ENCODE results near the gene FBLN2. TPM values are rescaled to one million over a fixed set of nuclear protein-coding genes. Genes with fewer than 3 reads are reported as not detected.

The FBLN2 gene
- total RNA-seq, 1 donor from 2014 or later = 16.5 TPM

DNA sequence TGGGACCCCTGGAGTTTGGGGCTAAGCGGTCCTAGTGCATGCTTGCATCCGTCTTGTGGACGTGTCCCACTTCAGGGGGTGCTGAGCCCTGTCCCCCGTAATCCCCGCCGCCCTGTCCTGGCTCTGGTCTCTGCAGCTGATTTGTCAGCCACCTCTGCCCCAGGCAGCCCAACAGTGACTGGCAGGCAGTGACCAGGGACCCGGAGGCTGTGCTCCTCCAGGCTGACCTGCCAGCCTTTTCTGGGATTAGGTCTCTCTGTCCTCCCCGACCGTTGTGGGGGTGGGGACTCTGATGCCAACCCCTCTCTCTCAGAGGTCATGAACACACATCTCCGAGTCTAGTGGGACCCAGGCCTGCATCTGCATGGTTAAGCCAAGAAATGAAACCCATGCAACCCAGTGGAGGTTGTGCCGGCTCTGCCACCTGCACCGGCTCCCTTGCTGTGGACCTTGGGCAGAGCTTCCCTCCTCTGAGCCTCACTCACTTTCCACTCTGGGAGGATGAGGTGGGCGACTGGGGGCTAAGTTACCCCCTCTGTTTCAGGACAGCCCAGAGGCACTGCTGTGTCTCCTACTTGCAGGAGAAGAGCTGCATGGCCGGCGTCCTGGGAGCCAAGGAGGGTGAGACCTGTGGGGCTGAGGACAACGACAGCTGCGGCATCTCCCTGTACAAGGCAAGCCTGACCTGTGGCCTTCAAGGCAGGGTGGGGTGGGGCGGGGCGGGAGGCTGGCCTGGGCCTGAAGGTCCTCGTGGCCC lies 60.2 kb downstream of the FBLN2 start:
- no peak for DNase-seq

DNA sequence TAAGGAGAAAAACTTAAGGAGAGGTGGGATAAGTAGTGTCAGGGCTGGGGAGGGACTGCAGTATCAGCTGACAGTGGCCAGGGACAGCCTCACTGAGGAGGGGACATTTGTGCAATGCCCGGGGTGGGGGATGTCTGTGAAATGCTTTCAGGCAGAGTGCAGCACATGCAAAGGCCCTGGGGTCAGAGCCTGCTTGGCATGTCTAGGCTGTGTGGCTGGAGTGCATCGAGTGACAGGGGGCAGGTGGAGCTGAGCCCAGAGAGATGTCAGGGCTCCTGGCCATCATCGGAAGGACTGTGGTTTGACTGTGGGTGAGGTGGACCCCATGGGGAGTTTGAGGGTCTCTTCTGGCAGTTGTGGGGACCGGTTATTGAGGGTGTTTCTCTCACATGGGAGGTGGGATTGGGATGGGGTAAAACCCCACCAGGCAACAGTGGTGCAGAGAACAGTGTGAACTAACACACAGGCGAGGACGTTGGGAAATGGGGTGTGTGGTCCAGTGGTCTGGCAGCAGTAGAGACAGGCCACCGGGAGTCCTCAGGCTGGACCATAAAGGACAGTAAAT lies 61.2 kb downstream of the FBLN2 start:
- no peak for DNase-seq

DNA sequence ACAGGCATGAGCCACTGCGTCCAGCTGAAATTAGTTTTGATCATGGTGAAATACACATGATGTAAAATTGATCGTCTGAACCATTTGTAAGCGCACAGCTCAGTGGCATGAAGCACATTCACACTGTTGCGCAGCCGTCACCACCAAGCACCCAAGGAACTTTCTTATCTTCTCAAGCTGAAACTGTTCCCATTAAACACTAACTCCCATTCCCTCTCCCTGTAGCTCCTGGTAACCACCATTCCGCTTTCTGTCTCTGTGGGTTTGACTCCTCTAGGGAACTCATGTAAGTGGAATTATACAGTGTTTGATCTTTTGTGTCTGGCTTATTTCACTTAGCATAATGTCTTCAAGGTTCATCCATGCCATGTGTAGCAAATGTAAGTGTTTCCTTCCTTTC lies 62.3 kb downstream of the FBLN2 start:
- DNase-seq = no peak

DNA sequence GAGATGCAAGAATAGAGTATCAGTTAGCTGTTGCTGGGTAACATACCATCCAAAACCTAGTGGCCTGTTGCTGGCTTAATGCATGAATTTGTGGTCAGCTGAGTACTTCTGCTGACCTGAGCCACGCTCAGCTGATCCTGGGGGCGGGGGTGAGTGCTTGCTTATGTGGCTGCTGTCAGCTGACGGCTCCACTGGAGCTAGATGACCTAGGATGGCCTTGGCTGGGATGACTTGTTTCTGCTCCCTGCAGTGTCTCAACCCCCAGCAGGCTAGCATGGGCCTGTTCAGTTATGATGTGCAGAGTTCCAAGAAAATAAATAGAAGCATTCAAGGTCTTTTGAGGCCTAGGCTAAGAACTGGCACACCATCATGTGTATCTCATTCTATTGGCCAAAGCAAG lies 63.9 kb downstream of the FBLN2 start:
- no peak for DNase-seq

DNA sequence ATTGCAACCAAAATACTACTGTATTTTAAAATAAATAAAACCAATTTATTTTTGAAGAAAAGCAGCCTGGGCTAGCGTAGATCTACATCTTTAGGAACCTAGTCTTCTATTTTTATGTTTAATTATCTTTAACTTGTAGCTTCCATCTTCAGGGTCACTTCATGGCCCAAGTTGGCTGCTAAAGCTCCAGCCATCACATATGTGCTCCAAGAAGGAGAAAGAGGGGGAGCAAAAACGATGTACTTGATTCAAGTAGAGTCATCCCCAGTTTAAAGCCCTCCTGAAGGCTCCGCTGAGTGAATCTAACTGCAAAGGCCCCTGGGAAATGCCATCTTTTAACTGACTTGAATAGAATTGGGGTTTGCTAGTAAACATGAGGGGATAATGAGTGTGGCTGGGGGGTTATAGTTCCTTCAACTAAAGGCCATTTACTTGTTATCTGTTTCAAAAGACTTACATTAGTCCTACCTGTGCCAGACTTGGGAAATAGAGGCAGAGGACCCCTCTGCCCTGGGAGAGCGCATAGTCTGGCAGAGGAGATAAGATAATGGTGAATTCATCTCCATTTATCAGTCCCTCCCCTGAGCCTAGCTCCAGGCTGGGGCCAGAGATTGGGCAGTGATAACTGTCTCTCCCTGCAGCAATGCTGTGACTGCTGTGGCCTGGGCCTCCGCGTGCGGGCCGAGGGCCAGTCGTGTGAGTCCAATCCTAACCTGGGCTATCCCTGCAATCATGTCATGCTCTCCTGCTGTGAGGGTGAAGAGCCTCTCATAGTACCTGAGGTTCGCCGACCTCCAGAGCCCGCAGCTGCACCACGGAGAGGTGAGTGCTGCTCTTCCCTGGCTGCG lies 64.6 kb downstream of the FBLN2 start:
- no peak for DNase-seq

DNA sequence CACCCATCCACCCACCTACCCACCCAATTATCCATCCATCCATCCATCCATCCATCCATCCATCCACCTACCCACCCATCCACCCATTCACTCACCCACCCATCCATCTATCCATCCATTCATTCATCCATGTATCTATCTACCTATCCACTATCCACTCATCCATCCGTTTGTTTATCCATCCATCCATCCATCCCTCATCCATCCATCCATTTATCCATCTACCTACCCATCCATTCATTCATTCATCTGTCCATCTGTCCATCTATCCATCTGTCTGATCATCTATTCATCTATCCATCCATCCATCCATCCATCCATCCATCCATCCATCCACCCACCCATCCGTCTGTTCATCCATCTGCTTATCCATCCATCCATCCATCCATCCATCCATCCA lies 65.7 kb downstream of the FBLN2 start:
- no peak for DNase-seq

DNA sequence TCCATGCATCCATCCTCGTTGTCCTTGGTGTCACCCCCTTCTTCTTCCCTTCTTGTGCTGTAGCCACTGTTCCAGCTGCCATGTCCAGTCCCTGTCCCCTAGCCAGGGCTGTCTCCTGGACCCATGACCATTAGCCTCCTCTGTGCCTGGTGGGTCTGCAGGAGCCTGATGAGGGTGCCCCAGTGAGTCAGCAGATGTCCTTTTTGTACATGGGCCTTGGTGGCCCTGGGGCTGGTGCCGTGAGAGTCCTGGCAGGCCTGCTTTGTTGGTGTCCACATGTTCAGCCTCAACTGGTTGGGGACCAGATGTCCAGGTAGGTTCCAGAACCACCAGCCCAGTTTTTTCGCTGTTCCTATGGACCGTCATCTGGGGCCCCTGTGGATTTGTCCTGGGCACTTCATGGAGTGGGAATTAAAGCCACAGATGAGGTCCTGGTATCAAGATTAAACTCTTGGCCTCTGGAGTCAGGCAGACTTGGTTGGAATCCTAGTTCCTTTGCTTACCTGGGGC lies 66.1 kb downstream of the FBLN2 start:
- no peak for DNase-seq

DNA sequence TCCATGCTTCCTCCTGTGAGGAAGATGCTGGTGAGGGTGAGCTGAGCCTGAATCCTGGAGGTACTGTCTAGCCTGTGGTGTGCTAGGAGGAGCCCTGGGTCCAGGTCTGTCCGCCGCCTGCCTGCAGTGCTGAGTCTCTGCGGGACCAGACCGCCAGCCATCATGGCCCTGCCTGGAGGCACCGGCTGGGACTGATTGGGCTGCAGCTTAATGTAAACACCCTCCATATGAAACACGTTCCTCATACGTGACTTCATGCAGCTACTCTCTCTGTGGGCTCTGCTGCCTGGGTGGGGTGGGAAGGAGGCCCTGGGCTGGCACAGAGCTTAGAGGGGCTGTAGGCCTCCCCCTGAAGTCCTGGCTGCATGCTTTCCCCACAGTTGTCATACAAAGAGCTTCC lies 67.4 kb downstream of the FBLN2 start:
- no peak for DNase-seq

DNA sequence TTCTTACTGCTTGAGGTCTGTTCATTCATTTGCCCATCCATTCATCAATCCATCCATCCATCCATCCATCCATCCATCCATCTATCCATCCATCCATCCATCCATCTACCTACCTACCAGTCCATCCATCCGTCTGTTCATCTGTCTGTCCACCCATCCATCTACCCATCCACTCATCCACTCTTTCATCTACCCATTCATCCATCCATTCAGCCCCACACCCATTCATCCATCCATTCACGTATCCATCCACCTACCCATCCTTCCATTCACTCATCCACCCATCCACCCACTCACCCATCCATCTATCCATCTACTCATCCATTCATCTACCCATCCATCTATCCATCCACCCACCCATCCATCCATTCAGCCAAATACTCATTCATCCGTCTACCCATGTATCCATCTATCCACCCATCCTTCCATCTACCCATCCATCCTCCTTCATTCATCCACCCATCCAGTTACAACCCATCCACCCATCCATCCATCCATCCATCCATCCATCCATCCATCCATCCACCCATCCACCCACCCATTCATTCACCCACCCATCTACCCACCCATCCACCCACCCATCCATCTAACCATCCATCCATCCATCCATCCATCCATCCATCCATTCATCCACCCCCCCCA lies 68.3 kb downstream of the FBLN2 start:
- DNase-seq = no peak

DNA sequence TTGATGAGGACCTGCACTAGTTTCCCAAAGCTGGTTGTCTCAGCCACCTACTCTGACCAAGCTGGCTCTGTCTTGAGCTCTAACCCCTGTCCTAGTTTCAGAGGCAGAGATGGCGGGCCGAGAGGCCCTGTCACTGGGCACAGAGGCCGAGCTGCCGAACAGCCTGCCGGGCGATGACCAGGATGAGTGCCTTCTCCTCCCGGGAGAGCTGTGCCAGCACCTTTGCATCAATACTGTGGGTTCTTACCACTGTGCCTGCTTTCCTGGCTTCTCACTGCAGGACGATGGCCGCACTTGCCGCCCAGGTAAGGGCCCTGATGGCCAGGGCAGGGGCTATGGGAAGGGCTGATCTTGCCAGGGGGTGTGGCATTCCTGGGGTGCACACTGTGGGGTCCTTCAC lies 69.1 kb downstream of the FBLN2 start:
- no peak for DNase-seq

DNA sequence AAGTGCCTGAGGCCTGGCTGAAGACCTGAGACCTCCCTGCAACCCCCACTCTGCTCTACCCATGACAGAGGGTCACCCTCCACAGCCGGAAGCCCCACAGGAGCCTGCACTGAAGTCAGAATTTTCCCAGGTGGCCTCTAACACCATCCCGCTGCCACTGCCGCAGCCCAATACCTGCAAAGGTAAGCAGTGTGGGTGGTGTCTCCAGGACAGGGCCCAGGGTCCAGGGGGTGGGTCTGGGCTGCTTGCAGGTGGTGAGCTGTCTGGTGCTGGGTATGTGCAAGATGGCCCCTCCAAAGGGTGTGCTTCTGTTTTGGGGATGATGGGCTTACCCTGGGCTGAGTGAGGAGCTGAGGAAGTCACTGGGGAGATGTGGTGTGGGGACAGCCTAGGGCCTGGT lies 69.9 kb downstream of the FBLN2 start:
- no peak for DNase-seq

DNA sequence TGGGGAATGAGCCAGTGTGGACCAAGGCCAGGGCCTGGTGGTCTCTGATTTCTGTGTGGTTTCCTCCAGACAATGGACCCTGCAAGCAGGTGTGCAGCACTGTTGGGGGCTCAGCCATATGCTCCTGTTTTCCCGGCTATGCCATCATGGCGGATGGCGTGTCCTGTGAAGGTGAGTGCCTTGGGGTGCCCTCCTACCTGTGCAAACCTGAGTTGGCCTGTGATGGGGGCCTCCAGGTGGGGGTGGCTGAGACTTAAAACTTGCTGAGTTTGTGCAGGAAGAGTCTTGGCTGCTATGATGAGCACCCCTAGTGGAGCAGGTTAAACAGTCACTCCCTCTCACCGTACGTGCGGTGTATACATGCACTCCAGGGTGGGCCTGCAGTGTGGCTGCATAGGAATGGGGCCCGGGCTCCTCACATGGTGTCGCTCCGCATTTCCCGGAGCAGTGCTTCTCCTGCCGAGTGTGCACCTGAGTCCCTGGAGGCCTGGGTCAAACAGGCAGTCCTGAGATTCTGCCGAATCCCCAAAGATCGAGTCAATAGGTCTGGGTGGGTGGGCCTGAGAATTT lies 70.8 kb downstream of the FBLN2 start:
- no peak for DNase-seq

DNA sequence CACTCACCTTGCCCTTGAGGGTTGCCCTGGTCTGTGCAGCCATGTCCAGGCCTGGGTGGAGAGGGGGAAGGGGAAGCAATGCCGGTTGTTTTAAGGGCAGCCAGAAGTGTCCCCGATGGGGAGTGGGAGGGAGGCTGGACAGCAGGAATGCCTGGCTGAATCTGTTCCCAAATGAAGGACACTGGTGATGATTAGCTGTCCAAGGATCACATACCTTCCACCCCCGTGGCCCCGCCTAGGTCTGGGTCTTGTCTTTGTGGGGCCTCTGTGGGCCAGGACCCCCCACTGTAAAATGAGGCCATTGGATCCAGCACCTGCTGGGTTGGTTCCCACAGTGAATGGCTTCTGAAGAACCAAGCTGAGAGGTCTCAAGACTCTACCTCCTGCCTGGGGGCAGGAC lies 71.4 kb downstream of the FBLN2 start:
- no peak for DNase-seq

DNA sequence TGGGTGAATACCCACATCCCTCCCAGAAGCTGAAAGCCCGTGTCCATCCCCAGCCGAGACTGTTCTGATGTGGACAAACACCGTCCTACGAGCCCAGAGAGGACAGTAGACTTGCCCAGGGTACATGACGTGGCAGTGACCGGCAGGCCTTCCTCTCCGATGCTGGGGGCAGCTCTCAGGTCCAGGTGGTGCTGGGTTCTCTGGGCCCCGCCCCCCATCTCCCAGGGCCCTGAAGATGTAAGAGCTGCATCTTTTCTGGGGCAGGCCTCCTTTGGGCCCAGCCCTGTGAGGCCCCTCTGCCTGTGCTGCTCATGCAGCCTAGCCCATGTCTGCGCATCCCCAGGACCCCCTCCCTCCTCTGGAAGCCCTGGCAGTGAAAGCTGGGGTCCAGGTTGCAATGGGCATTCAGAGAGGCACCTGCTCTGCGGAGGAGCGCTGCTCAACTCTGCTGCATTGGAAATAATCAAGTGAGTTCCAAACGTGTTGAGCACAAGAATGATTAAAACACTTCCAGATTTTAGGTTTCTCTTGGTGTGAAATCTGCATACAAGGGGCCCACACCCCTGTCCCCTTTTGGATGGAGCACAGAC lies 71.9 kb downstream of the FBLN2 start:
- no peak for DNase-seq

DNA sequence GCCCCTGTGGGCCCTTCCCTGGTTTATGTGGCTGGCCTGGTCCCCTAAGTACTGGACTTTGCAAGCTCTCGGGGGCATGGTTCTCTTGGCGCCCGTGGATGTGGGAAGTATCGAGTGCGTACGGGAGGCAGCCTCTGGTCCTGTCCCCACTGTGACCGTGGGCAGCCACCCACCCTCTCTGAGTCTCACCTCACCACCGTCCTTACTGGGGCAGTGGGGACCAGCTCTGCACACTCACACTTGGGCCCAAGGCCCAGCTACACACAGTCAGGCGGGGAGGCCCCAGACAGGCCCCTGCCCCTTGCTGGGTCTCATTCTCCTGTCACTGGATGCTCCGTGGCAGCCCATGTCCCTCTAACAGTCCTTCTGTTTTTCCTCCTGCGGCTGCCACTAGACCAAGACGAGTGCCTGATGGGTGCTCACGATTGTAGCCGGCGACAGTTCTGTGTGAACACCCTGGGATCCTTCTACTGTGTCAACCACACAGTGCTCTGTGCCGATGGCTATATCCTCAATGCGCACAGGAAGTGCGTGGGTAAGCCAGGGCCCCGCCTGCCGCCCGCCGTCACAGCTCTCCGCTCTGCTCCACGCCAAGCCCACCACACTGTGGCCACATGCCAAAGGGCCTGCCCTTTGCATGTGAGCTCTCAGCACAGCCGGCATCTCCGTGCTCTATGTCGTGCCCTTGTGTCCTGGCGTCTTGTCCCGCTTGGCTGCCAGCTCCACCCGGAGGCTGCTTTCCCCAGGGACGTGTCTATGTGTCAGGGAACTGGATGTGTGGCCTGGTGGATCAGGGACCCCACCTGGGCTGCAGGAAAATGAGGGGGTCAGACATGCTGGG lies 72.7 kb downstream of the FBLN2 start:
- no peak for DNase-seq

DNA sequence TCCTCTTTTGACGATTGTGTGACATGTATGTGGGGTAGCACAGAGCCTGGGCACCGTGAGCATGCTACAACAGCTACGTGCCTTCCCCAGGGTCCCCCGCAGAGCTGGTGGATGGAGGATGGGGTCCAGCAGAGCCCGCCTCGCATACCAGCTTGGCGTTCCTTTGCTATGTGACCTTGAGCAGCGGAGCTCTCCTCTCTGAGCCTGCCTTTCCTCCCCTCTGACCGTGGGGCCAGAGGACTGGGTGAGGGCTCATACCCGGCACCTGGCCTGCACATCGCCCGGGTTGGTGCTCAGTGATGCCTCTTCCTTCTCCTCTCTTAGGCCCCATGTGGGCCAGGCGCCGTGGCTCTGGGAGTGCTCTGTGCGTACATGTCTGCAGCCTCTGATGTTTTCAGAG lies 73.4 kb downstream of the FBLN2 start:
- DNase-seq = no peak

DNA sequence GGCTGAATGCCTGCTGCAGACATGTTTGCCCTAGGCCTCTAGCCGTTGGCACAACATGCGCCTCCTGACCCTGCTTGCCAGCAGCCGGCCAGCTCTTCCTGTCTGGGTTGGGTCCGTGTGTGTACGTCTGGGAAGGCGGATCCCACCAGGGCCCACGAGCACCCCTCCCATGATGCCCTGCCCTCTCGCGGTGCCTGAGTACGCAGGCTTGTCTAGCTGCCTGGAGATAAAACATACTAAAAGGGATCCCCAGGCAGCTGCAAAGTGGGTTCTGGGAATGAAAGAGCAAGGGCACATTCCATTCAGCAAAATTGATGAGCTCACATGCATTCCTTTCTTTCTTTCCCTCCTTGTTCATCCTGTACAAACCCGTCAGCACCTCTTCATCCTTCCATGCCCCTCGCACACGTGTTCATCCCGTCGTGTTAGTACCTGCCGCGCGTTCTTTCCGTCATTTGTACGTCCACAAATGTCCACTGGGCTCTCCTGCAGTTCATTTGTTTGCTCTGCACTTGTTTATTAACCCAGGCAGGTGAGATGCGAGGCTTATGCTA lies 74.3 kb downstream of the FBLN2 start:
- DNase-seq = no peak

DNA sequence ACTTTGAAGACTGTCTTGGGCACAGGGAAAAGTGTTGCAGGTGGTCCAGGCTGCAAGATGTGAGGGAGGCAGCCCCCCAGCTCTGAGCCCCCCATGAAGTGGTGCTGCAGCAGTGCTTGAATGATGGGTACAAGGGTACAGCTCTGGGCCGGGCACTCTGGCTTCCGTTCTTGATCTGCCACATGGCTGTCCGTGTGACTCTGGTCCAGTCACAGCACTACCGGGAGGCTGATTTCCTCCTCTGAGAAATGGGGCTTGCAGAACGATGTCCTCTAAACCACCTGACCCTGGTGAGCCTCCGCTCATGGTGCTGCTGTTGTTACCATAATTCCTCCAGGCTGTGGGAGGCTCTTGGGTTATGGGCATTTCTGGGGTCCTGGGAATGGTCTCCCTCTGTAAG lies 75.1 kb downstream of the FBLN2 start:
- no peak for DNase-seq

DNA sequence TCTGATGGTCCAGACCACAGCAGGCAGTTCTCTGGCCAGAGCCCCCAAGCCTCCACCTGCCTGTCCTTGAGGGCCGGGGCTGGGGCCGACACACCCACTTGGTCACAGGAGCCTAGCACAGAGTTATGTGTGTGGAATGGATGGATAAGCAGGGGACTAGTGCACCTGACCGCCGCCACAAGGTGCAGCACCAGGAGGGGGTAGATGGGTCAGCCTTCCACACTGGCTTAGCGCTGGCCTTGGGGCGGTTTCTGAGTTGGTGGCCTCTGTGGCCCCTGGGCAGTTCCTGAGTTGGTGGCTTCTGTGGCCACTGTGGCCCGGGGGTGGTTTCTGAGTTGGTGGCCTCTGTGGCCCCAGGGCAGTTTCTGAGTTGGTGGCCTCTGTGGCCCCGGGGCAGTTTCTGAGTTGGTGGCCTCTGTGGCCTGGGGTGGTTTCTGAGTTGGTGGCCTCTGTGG lies 75.8 kb downstream of the FBLN2 start:
- DNase-seq = no peak

DNA sequence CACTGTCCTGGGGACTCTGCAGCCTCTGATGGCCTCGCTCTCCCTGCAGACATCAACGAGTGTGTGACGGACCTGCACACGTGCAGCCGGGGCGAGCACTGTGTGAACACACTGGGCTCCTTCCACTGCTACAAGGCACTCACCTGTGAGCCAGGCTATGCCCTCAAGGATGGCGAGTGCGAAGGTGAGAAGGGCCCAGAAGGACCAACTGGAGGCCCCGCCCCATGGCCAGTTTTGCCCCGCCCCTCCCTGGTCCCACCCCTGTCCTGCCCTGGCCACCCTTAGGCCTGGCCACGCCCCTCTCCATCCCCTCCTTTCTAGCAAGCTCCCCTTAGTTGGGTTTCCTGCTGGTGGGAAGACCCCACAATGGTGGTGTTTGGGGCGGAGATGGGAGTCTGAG lies 77.5 kb downstream of the FBLN2 start:
- DNase-seq = no peak

DNA sequence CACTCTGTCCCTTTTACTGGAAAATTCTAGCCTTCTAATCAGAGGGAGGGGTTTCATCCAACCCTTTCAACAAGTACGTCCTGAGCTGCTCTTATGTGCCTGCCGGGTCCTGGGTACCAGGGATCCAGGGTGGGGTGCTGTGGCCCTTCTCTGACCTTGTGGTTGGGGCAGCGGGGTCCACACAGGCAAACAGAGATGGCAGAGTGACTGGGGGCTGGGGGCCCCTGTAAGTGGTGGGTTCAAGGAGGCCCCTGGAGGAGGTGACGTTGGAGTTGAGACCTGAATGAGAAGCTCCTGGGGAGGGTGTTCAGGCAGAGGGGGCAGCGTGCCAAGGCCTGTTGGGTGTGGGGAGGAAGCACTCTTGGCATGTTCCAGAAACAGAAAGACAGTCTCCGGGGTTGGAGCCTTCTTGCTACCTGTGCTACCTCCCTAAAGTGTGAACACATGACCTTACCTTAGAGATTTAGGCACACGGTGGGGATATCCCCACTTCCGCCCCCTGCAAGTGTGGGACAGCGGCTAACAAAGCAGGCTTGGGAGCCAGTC lies 78.1 kb downstream of the FBLN2 start:
- DNase-seq = no peak

Measured in dermis blood vessel endothelial cell (primary cell).